GM21390 (cell line): Measurements from ENCODE around the gene CSNK2A3.
A peak's percentile ranks its signal among the peaks of the same experiment; 100 is the strongest.
"Not testable (repeated sequence)": the region's sequence is repeated elsewhere in the genome, so short reads cannot be mapped to it uniquely, and the experiment has no call there.

Source experiments
- ATAC-seq: cut with Tn5 transposase; IDR thresholded peaks from one replicate; pipeline ENCODE4 v1.9.1; 2021; ENCODE audit not compliant: unreplicated experiment

CSNK2A3 gene

GRCh38 chr11:11380340-11380739 lies 27.3 kb upstream of the CSNK2A3 start:
- ATAC-seq = no peak

DNA sequence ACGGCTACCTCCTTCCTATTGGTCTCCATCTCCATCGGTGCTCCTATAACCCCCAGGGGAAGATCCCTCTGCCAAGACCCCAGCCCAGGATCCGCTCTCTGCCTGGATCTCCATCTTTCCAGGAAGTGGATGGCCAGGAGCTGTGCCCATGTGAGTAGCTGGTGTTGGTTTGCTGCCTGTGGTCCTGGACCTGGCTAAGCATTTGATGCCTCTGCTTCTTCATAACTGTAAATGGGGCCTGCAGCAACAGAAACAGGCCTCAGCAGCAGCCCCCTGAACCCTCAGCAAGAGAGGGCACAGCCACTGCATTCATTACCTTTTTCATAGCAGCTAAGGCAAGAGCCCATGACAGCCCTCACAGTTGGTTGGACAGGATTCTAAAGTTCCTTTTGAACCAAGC lies 26.6 kb upstream of the CSNK2A3 start:
- ATAC-seq = no peak

- ATAC-seq = no peak
These were observed 25.3 kb upstream of the CSNK2A3 start for GRCh38 chr11:11378184-11378940.

- peak; percentile 61 for ATAC-seq
These were observed 21.5 kb upstream of the CSNK2A3 start for GRCh38 chr11:11374358-11375148.

DNA sequence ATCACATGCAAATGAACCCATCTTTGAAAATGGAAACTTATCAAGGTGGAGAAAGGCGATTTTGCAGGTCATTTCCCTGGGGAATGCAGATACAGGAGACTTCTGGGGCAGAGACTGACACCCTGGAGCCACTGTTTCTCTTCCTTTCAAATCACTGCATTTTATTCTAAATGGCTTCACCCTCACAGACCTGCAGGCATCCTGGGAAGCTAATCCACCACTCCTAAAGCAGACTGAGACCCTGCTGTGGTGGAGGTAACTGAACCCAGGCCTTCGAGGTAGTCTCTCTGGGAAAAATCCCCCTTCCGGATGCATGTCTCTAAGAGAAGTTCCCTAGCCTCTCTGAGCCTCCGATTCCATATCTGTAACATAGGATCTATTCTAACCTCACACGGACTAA lies 20.9 kb upstream of the CSNK2A3 start:
- no peak for ATAC-seq

DNA sequence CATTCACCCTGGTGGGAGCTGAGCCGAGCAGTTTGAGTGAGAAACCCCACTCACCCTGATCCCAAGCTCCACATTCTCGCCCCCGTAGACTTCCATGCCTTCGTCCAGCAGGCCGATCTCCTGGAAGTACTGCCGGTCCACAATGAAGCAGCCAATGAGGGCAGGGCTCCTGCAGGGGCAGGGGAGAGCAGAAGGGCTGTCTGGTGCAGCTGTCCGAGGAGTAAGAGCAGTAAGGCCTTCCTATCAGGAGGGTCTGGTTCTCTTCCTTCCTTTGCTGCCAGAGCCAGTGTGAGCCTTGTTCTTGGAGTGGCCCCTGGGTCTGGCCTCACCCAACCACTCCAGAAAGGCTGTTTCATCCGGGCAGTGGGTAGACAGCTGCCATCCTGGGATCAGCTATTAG lies 19.4 kb upstream of the CSNK2A3 start:
- ATAC-seq = no peak

- ATAC-seq = no peak
These were observed 17.9 kb upstream of the CSNK2A3 start for GRCh38 chr11:11370962-11371303.

DNA sequence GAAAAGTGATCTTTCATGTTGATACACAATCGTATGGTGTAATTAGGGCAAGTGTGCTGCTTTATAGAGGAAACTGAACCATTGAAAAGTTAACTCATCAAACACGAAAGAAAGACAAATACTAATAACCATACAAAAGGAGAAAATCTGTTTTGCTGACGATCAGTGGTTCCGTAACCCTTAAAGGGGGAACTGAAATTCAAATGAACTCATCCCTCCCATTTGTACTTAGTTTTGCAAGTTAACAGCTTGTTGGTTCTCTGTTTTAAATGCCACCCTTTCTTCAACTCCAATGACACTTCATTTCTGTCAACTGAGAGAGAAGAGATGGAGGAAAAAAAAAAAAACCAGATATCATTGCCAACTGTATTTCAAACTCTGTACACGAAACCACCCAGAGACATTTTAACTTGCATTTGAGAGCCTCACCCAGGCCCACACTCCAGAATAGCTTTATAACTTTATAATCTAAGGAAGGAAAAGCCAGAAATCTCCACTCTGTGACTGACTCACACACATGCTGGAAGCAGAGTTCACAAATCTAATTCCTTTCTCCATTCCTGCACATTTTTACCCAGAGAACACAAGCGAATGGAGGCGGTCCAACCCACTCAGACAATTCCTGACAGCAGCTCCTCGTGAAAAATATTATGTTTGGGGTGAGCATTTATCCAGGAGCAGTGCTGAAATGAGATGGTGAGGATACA lies 17.4 kb upstream of the CSNK2A3 start:
- ATAC-seq = no peak

DNA sequence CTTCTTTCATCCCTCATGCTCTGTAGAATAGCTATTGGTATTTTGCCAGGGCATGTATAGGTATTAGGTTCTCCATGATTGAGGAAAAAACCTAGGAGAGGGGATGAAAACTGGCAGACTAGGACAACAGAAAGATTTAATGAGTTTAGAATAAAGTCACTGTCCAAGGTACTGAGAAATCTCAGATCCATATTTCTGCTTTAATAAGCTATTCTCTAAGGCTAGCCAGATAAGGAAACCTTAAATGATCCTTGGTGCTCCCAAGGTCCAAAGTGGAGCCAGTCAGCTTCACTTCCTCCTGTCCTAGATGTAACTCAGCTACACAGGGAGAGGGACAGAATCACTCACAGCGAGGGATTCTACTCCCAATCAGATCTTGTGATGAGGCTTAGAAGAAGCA lies 13.7 kb upstream of the CSNK2A3 start:
- ATAC-seq = no peak

DNA sequence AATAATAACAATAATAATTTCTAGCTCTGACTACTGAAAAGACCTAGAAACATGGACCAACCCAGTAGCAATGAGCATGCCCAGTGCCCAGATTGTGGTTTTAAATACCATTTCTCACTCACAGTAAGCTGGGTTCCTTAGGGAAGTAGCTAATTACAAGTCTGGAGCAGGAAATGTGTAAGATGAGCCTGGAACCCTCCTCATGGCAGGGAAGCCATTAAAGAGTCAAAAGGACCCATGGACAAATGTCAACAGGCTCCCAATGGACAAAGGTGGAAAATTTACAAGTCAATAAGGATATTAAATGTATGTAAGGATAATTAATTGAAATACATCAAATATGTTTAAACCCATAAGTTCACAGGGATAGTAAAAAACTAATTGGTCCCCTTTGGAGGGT lies 10.6 kb upstream of the CSNK2A3 start:
- no peak for ATAC-seq

- no peak for ATAC-seq
These were observed 6.6 kb upstream of the CSNK2A3 start for GRCh38 chr11:11359611-11360010.

GRCh38 chr11:11356842-11357241 lies 3.8 kb upstream of the CSNK2A3 start:
- no peak for ATAC-seq

GRCh38 chr11:11351851-11352250 lies 1.2 kb downstream of the CSNK2A3 start:
- not testable (repeated sequence) for ATAC-seq

GRCh38 chr11:11351042-11351586 lies 1.9 kb downstream of the CSNK2A3 start:
- ATAC-seq = no peak

GRCh38 chr11:11349870-11350337 lies 3.1 kb downstream of the CSNK2A3 start:
- ATAC-seq = no peak

DNA sequence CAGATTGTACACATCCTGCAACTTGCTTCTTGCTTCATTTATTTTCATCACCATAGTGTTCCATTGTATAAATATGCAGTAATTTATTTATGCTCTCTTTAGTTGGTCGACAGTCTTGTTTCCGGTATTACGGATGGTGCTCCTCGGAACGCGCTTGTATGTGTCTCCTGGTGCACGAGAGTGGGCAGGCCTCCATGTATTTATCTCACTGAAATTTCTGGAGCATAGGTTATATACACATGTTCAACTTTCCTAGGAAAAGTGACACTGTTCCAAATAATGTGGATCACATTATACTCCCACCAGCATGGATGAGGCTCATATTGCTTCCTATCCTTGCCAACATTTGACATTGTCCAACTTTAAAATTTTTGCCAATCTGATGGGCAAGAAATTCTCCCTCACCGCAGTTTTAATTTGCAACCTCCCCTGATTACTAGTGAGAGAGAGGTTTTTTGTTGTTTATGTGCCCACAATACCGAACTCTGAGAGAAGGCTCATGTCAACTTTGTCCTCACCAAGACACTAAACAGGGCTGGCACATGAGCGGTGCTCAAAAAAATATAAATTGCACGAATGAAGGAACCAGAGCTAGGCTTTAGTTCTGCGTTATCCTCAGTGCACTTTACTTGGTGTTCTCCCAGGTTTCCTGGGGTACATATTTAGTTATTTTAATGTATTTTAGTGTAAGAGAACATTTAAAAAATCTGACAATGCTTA lies 3.8 kb downstream of the CSNK2A3 start:
- no peak for ATAC-seq

DNA sequence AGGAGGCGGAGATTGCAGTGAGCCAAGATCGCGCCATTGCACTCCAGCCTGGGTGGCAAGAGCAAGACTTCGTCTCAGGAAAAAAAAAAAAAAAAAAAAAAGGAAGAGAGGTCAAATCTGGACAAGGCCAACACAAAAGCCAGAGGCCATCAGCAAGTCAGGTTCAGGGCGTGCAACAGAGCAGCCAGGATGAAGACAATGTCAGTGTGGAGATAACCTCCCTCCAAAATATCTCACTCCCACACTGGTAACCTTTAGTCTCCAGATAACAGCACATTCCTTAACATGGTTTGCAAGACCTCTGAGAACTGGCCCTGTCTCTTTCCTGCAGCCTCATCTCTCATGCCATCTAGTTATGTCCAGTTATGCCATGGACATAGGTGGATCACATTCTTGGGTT lies 4.7 kb downstream of the CSNK2A3 start:
- ATAC-seq = no peak

- ATAC-seq = no peak
These were observed 5.5 kb downstream of the CSNK2A3 start for GRCh38 chr11:11347592-11347991.

DNA sequence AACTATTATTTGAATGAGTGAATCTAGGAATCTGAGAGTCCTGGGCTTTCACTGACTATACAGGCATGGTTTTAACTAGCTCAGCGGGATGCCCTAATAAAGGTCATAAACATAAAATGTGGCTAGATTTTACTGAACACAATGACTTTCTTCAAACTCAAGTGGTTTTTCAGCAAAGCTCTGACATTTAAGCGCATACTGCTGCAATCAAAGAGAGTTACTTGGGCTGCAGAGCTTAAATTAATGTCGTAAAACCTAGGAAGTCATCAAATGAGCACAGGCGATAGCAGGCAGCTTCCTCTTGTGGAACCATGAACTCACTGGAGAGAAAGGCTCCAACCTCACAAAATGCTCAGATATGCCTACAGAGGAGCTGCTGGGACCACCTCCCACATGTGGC lies 6.7 kb downstream of the CSNK2A3 start:
- ATAC-seq = no peak

- no peak for ATAC-seq
These were observed 8.0 kb downstream of the CSNK2A3 start for GRCh38 chr11:11345099-11345498.

GRCh38 chr11:11344045-11344444 lies 9.0 kb downstream of the CSNK2A3 start:
- no peak for ATAC-seq
